T-cell (primary cell): ENCODE results near the gene DSCAM. TPM values are rescaled to one million over a fixed set of nuclear protein-coding genes. Genes with fewer than 3 reads are reported as not detected.

Experiments used
- ATAC-seq, 4 experiments: fragments of 200-7000 bp in 3 of 4; fragments of 150-1000 bp in 1 of 4; cut with Tn5 transposase; replicated peaks in 1 of 4; 1 replicate in 3 of 4; 2 replicates in 1 of 4; pipeline ENCODE4 v1.10.0; 2021; ENCODE audit warnings: moderate library complexity in 3 of 4, mild to moderate bottlenecking in 2 of 4, moderate number of reproducible peaks in 1 of 4
- CTCF ChIA-PET, 2 donors: fragments of 300-600 bp; sonication (Branson Sonifier 250); formaldehyde crosslinking; loops; one replicate each; lab custom pipeline; 2022; ENCODE audit warnings: antibody characterized with exemption in 2 of 2; lab: Charles Lee
- POLR2A ChIA-PET, 2 donors: fragments of 300-600 bp; sonication (Branson Sonifier 250); formaldehyde crosslinking; loops; one replicate each; lab custom pipeline; 2022; ENCODE audit warnings: antibody characterized with exemption in 2 of 2; lab: Charles Lee
- DNase-seq, 35 experiments: peaks; one replicate each; pipeline versions ENCODE4 v3.0.0 to v3.0.0-alpha.2; 2013 to 2023
- H3K27ac ChIP-seq: one replicate; pipeline ENCODE4 v1.5.1; 2013; ENCODE audit warnings: low read length
- H3K27me3 ChIP-seq, 2 experiments: replicated peaks in 1 of 2; 1 replicate in 1 of 2; 2 replicates in 1 of 2; pipeline versions ENCODE4 v1.6.1 to v1.7.0; 2013; ENCODE audit warnings: low read length in 1 of 2, mixed read lengths in 1 of 2; ENCODE audit not compliant: control insufficient read depth in 2 of 2, insufficient read depth in 2 of 2; ENCODE audit errors: extremely low read depth in 1 of 2
- H3K36me3 ChIP-seq, 2 donors: 1 replicate in 1 of 2; 2 replicates in 1 of 2; pipeline versions ENCODE4 v1.6.1 to v1.7.0; 2013; ENCODE audit warnings: low read length in 1 of 2; ENCODE audit not compliant: control insufficient read depth in 2 of 2, insufficient read depth in 1 of 2; ENCODE audit errors: extremely low read depth in 1 of 2
- H3K4me1 ChIP-seq, 2 experiments: 1 replicate in 1 of 2; 2 replicates in 1 of 2; pipeline versions ENCODE4 v1.6.1 to v1.7.0; 2013; ENCODE audit warnings: low read length in 2 of 2, mixed read lengths in 1 of 2; ENCODE audit not compliant: insufficient read depth in 2 of 2, control insufficient read depth in 1 of 2; ENCODE audit errors: extremely low read depth in 1 of 2
- H3K4me3 ChIP-seq, 2 donors: 1 replicate in 1 of 2; 2 replicates in 1 of 2; pipeline versions ENCODE4 v1.5.1 to v1.7.0; 2013; ENCODE audit warnings: mild to moderate bottlenecking in 2 of 2, low read length in 1 of 2, moderate library complexity in 1 of 2; ENCODE audit not compliant: control insufficient read depth in 1 of 2; ENCODE audit errors: extremely low read depth in 1 of 2
- H3K9me3 ChIP-seq: 2 replicates; pipeline ENCODE4 v1.7.0; 2013
- H3K27ac Mint-ChIP-seq, 2 donors: one replicate each; pipeline ENCODE4 v1.8.0; 2020 to 2021; ENCODE audit warnings: mild to moderate bottlenecking in 2 of 2, mixed read lengths in 2 of 2
- H3K27me3 Mint-ChIP-seq, 2 donors: one replicate each; pipeline ENCODE4 v1.8.0; 2021 to 2022; ENCODE audit warnings: mixed read lengths in 2 of 2
- H3K36me3 Mint-ChIP-seq: one replicate; pipeline ENCODE4 v1.8.0; 2021; ENCODE audit warnings: mixed read lengths
- H3K4me1 Mint-ChIP-seq, 3 donors: one replicate each; pipeline ENCODE4 v1.8.0; 2020 to 2022; ENCODE audit warnings: mixed read lengths in 3 of 3, mild to moderate bottlenecking in 1 of 3
- H3K4me3 Mint-ChIP-seq, 3 donors: one replicate each; pipeline ENCODE4 v1.8.0; 2020 to 2022; ENCODE audit warnings: mild to moderate bottlenecking in 3 of 3, mixed read lengths in 3 of 3, moderate library complexity in 3 of 3
- H3K9me3 Mint-ChIP-seq, 3 donors: one replicate each; pipeline ENCODE4 v1.8.0; 2020 to 2022; ENCODE audit warnings: mixed read lengths in 3 of 3
- WGBS: methylation state at CpG from one replicate; pipeline ENCODE4 v1.1.5; 2013; ENCODE audit warnings: missing lambda C conversion rate; ENCODE audit not compliant: insufficient coverage; 5-methylcytosine and 5-hydroxymethylcytosine counted together
- total RNA-seq, 35 experiments: library from RNA in 6 of 35; stranded (reverse) in 6 of 35; fragments of 120-200 nt in 1 of 35; gene quantifications; one replicate each; pipeline versions ENCODE4 v1.2.1 to v1.2.4 and lab custom pipeline; 2013 to 2026

DSCAM gene
- total RNA-seq, 5 donors from 2014 or later (not counting 1 experiment from before 2014, with no cell fraction given) = not detected

- WGBS = 20% methylated on average over 1 of the region's 1 CpG
- no peaks in the 10 kb centered on the region for H3K9me3 ChIP-seq
Observed at GRCh38 chr21:40002978-40003377, 844.0 kb downstream of the DSCAM start.

GRCh38 chr21:39984286-39984991 lies 862.5 kb downstream of the DSCAM start:
- Histone ChIP-seq H3K27ac (no peak overlapping the region), H3K27me3 (no peaks in the 10 kb centered on the region), H3K4me3 (no peak overlapping the region), H3K36me3 (no peaks in the 10 kb centered on the region), H3K9me3 (no peaks in the 10 kb centered on the region), H3K4me1 (no peaks in the 10 kb centered on the region)
- CTCF ChIA-PET = interaction anchor here in 1 of 2 donors (0.6 kb wide), 1 partner anchor 7 kb away, joined by 5 read pairs; no protein-coding TSS in a partner anchor
- no peaks in the 10 kb centered on the region for H3K9me3 Mint-ChIP-seq
- no peaks in the 10 kb centered on the region for H3K27me3 Mint-ChIP-seq
- POLR2A ChIA-PET = interaction anchor here in 1 of 2 donors (0.6 kb wide), 1 partner anchor 397 kb away, joined by 3 read pairs; no protein-coding TSS in a partner anchor
- H3K27ac Mint-ChIP-seq = no peak overlapping the region
- DNase-seq = no peak
- H3K4me3 Mint-ChIP-seq = no peak overlapping the region
- no peaks in the 10 kb centered on the region for H3K4me1 Mint-ChIP-seq
- WGBS = 94% methylated on average over 12 of the region's 19 CpGs
- H3K36me3 Mint-ChIP-seq = no peaks in the 10 kb centered on the region
- ATAC-seq = no peak

More at GRCh38 chr21:40002978-40003377, 844.0 kb downstream of the DSCAM start:
- DNase-seq = no peak
- H3K27ac ChIP-seq = no peak overlapping the region
- peaks cover 2 to 6% (median 6%) of the 10 kb centered on the region in 3 donors for H3K9me3 Mint-ChIP-seq
- H3K4me1 Mint-ChIP-seq = no peaks in the 10 kb centered on the region
- CTCF ChIA-PET = no interaction called here
- H3K36me3 Mint-ChIP-seq = no peaks in the 10 kb centered on the region
- POLR2A ChIA-PET = no interaction called here
- no peak overlapping the region for H3K4me3 Mint-ChIP-seq
- ATAC-seq = no peak
- no peak overlapping the region for H3K4me3 ChIP-seq
- H3K27ac Mint-ChIP-seq = no peak overlapping the region
- H3K36me3 ChIP-seq = no peaks in the 10 kb centered on the region
- H3K27me3 ChIP-seq = peaks cover 0 to 3% of the 10 kb centered on the region in 2 experiments
- H3K4me1 ChIP-seq = no peaks in the 10 kb centered on the region
- H3K27me3 Mint-ChIP-seq = peaks cover 0 to 5% of the 10 kb centered on the region in 2 donors

- Histone ChIP-seq H3K9me3 (no peaks in the 10 kb centered on the region), H3K27me3 (peaks cover 0 to 4% of the 10 kb centered on the region in 2 experiments), H3K36me3 (no peaks in the 10 kb centered on the region), H3K4me1 (no peaks in the 10 kb centered on the region), H3K4me3 (no peak overlapping the region), H3K27ac (no peak overlapping the region)
- Mint-ChIP-seq H3K27me3 (peaks cover 0 to 13% of the 10 kb centered on the region in 2 donors), H3K9me3 (peaks cover 0 to 8% (median 2%) of the 10 kb centered on the region in 3 donors), H3K4me3 (no peak overlapping the region), H3K27ac (no peak overlapping the region), H3K36me3 (no peaks in the 10 kb centered on the region), H3K4me1 (no peaks in the 10 kb centered on the region)
- CTCF ChIA-PET = no interaction called here
- WGBS = no CpG with 5 or more reads among the region's 6 CpGs
- POLR2A ChIA-PET = no interaction called here
- no peak for DNase-seq
- no peak for ATAC-seq
Observed at GRCh38 chr21:39980241-39980820, 866.6 kb downstream of the DSCAM start.

GRCh38 chr21:39979321-39979720 lies 867.6 kb downstream of the DSCAM start:
- Mint-ChIP-seq H3K27ac (no peak overlapping the region), H3K4me3 (no peak overlapping the region), H3K4me1 (no peaks in the 10 kb centered on the region), H3K36me3 (no peaks in the 10 kb centered on the region), H3K9me3 (peaks cover 0 to 8% (median 2%) of the 10 kb centered on the region in 3 donors), H3K27me3 (peaks cover 0 to 13% of the 10 kb centered on the region in 2 donors)
- ChIA-PET CTCF (no interaction called here), POLR2A (no interaction called here)
- no peaks in the 10 kb centered on the region for H3K36me3 ChIP-seq
- H3K27me3 ChIP-seq = peaks cover 0 to 4% of the 10 kb centered on the region in 2 experiments
- H3K9me3 ChIP-seq = no peaks in the 10 kb centered on the region
- H3K4me1 ChIP-seq = no peaks in the 10 kb centered on the region
- H3K27ac ChIP-seq = no peak overlapping the region
- WGBS = 74% methylated on average over 4 of the region's 8 CpGs
- DNase-seq (no peak), ATAC-seq (no peak)
- no peak overlapping the region for H3K4me3 ChIP-seq

- Histone ChIP-seq H3K4me1 (no peaks in the 10 kb centered on the region), H3K36me3 (no peaks in the 10 kb centered on the region), H3K4me3 (no peak overlapping the region), H3K27me3 (peaks cover 0 to 4% of the 10 kb centered on the region in 2 experiments), H3K27ac (no peak overlapping the region), H3K9me3 (no peaks in the 10 kb centered on the region)
- peaks cover 0 to 8% (median 2%) of the 10 kb centered on the region in 3 donors for H3K9me3 Mint-ChIP-seq
- ChIA-PET CTCF (no interaction called here), POLR2A (no interaction called here)
- ATAC-seq (no peak), DNase-seq (no peak)
- no peaks in the 10 kb centered on the region for H3K36me3 Mint-ChIP-seq
- no peak overlapping the region for H3K4me3 Mint-ChIP-seq
- no peak overlapping the region for H3K27ac Mint-ChIP-seq
- 83% methylated on average over 2 of the region's 5 CpGs for WGBS
- H3K27me3 Mint-ChIP-seq = peaks cover 0 to 13% of the 10 kb centered on the region in 2 donors
- H3K4me1 Mint-ChIP-seq = no peaks in the 10 kb centered on the region
Observed at GRCh38 chr21:39976800-39977199, 870.2 kb downstream of the DSCAM start.

- Mint-ChIP-seq H3K27me3 (peaks cover 0 to 13% of the 10 kb centered on the region in 2 donors), H3K9me3 (peaks cover 5 to 11% (median 10%) of the 10 kb centered on the region in 3 donors), H3K4me1 (no peaks in the 10 kb centered on the region), H3K36me3 (no peaks in the 10 kb centered on the region), H3K4me3 (no peak overlapping the region), H3K27ac (no peak overlapping the region)
- ATAC-seq (no peak), DNase-seq (no peak)
- H3K4me1 ChIP-seq = no peaks in the 10 kb centered on the region
- no peak overlapping the region for H3K27ac ChIP-seq
- POLR2A ChIA-PET = no interaction called here
- H3K27me3 ChIP-seq = peaks cover 0 to 4% of the 10 kb centered on the region in 2 experiments
- no peak overlapping the region for H3K4me3 ChIP-seq
- no peaks in the 10 kb centered on the region for H3K9me3 ChIP-seq
- CTCF ChIA-PET = no interaction called here
- 88% methylated on average over 14 of the region's 14 CpGs for WGBS
- H3K36me3 ChIP-seq = no peaks in the 10 kb centered on the region
Observed at GRCh38 chr21:39972976-39973770, 873.8 kb downstream of the DSCAM start.
